Measurements from ENCODE around the gene SEC61A2. TPM values are rescaled to one million over a fixed set of nuclear protein-coding genes. Genes with fewer than 3 reads are reported as not detected.

The SEC61A2 gene
- total and polyA plus RNA-seq, 2 of the 4 experiments (the other 2 are of a cell fraction): 6.8 to 10.3 TPM

- Histone ChIP-seq H3K36me3 (ENCODE audit: control insufficient read depth, insufficient read depth, low read length) (peaks cover 13% of the 10 kb centered on the region), H3K9me1 (ENCODE audit: insufficient read depth, low read length) (peaks cover 3% of the 10 kb centered on the region; the same call in 1 of the 2 replicates), H3K4ac (ENCODE audit: low read depth, low read length) (no peak overlapping the region), H2BK15ac (ENCODE audit: low read depth, low read length) (no peak overlapping the region), H3K56ac (ENCODE audit: extremely low read depth, insufficient read depth, low read length) (no peak overlapping the region), H3K27ac (ENCODE audit: insufficient read depth, low read length) (no peak overlapping the region), H3K4me3 (ENCODE audit: insufficient read depth, low read depth, low read length) (no peak overlapping the region), H4K5ac (ENCODE audit: low read depth, low read length) (no peak overlapping the region), H3K23ac (ENCODE audit: low read depth, low read length) (no peak overlapping the region), H3K27me3 (ENCODE audit: control insufficient read depth, insufficient read depth, low read length) (no peaks in the 10 kb centered on the region), H2BK20ac (ENCODE audit: low read depth, low read length) (no peak overlapping the region), H4K91ac (ENCODE audit: insufficient read depth, low read depth, low read length) (no peak overlapping the region), H2BK120ac (ENCODE audit: low read depth, low read length) (no peak overlapping the region), H2AK5ac (ENCODE audit: low read depth, low read length) (no peak overlapping the region), H3K14ac (replicated peaks; ENCODE audit: low read depth, low read length) (no peak overlapping the region), H2AK9ac (replicated peaks; ENCODE audit: low read depth, low read length, poor library complexity) (no peak overlapping the region), H2AFZ (replicated peaks; ENCODE audit: low read length, poor library complexity) (no peak overlapping the region), H3K79me1 (ENCODE audit: low read depth in 1 of 2, low read length in 2 of 2) (peaks cover 0 to 9% of the 10 kb centered on the region in 2 experiments; a peak in 2 of 4 replicates), H3K9ac (ENCODE audit: low read depth, low read length) (no peak overlapping the region), H2BK5ac (ENCODE audit: low read depth, low read length, poor library complexity, severe bottlenecking) (no peak overlapping the region), H3K9me3 (ENCODE audit: control insufficient read depth, insufficient read depth, low read length) (no peaks in the 10 kb centered on the region), H4K20me1 (ENCODE audit: insufficient read depth, low read length) (no peaks in the 10 kb centered on the region), H3K18ac (ENCODE audit: low read depth, low read length) (no peak overlapping the region), H3K4me2 (ENCODE audit: low read depth, low read length) (no peak overlapping the region), H4K8ac (ENCODE audit: low read depth in 2 of 2, low read length in 2 of 2) (no peak overlapping the region), H3K4me1 (ENCODE audit: control insufficient read depth, insufficient read depth, low read length) (no peaks in the 10 kb centered on the region)
- POLR2A ChIA-PET (ENCODE audit: unreplicated experiment): no interaction called here
- no TSS peak for BruUV-seq (replicated peaks)
- intact Hi-C loops (cut with micrococcal nuclease) (no loop called here), dilution Hi-C loops (cut with HindIII; ENCODE audit: low sequenced_read_pairs, unreplicated experiment) (no loop called here), in situ Hi-C loops (cut with MboI; ENCODE audit: low sequenced_read_pairs) (no loop called here)
- ATAC-seq (ENCODE audit: low read depth) (no peak), DNase-seq (no peak)
- WGBS, 2 experiments (ENCODE audit: extremely low coverage in 2 of 2, insufficient read length in 1 of 2): 100% methylated on average over 1 of the region's 8 CpGs; no CpG with 5 or more reads in 1 of the 2 experiments
- no peak for TF ChIP-seq CHD1 (IDR thresholded peaks at IDR 0.05; ENCODE audit: low read depth, low read length)
- no peak for TF ChIP-seq MAZ (IDR thresholded peaks at IDR 0.05; ENCODE audit: borderline replicate concordance, low read depth, low read length)
- TF ChIP-seq FOS (IDR thresholded peaks at IDR 0.05; ENCODE audit: low read depth, low read length): no peak
- no peak for TF ChIP-seq RFX5 (IDR thresholded peaks at IDR 0.05; ENCODE audit: low read depth, low read length)
- no peak for TF ChIP-seq ELK1 (IDR thresholded peaks at IDR 0.05; ENCODE audit: borderline replicate concordance, low read depth, low read length)
- no peak for TF ChIP-seq USF2 (IDR thresholded peaks at IDR 0.05; ENCODE audit: low read depth, low read length)
- TF ChIP-seq SMC3 (IDR thresholded peaks at IDR 0.05; ENCODE audit: low read depth, low read length): no peak
- TF ChIP-seq RAD21 (IDR thresholded peaks at IDR 0.05; ENCODE audit: low read length): no peak
- no peak for TF ChIP-seq BHLHE40 (IDR thresholded peaks at IDR 0.05; ENCODE audit: low read depth, low read length)
- CTCF ChIA-PET: interaction anchor here (0.6 kb wide), 1 partner anchor 79 kb away, joined by 5 read pairs; no protein-coding TSS in a partner anchor
These were observed 48.0 kb upstream of the SEC61A2 start for GRCh38 chr10:12081470-12081869.
